Neural progenitor cell (in vitro differentiated cells): ENCODE measurements around the gene ZMIZ1. TPM values are rescaled to one million over a fixed set of nuclear protein-coding genes. Genes with fewer than 3 reads are reported as not detected.

ENCODE experiments used
- DNase-seq: peaks from one replicate; pipeline ENCODE4 v3.0.0-alpha.2; 2016; ENCODE audit warnings: low spot score
- H2AFZ ChIP-seq: fragments of 200-600 bp; sonication (generic); replicated peaks from 2 replicates; pipeline ENCODE4 v1.6.1; 2016; ENCODE audit warnings: antibody characterized with exemption
- H3F3A ChIP-seq: fragments of 200-600 bp; sonication (generic); 2 replicates; pipeline ENCODE4 v1.6.1; 2016; ENCODE audit warnings: antibody characterized with exemption, low read depth
- H3K27ac ChIP-seq: fragments of 200-600 bp; sonication (generic); 2 replicates; pipeline ENCODE4 v1.5.1; 2016; ENCODE audit warnings: mild to moderate bottlenecking
- H3K27me3 ChIP-seq: fragments of 200-600 bp; sonication (generic); 2 replicates; pipeline ENCODE4 v1.6.1; 2016; ENCODE audit warnings: mild to moderate bottlenecking, moderate library complexity
- H3K36me3 ChIP-seq: fragments of 200-600 bp; sonication (generic); 2 replicates; pipeline ENCODE4 v1.5.1; 2016
- H3K4me1 ChIP-seq: fragments of 200-600 bp; sonication (generic); 2 replicates; pipeline ENCODE4 v1.6.1; 2016; ENCODE audit warnings: mixed run types
- H3K4me2 ChIP-seq: fragments of 200-600 bp; sonication (generic); 2 replicates; pipeline ENCODE4 v1.6.1; 2016
- H3K4me3 ChIP-seq: fragments of 200-600 bp; sonication (generic); 2 replicates; pipeline ENCODE4 v1.5.1; 2016
- H3K79me2 ChIP-seq: fragments of 200-600 bp; sonication (generic); 2 replicates; pipeline ENCODE4 v1.6.1; 2016; ENCODE audit warnings: low read depth
- H3K9ac ChIP-seq: fragments of 200-600 bp; sonication (generic); 2 replicates; pipeline ENCODE4 v1.6.1; 2016
- H3K9me3 ChIP-seq: fragments of 200-600 bp; sonication (generic); 2 replicates; pipeline ENCODE4 v1.5.1; 2016; ENCODE audit warnings: low read depth
- H4K20me1 ChIP-seq: fragments of 200-600 bp; sonication (generic); 2 replicates; pipeline ENCODE4 v1.6.1; 2016; ENCODE audit warnings: low read depth
- H3K27ac Mint-ChIP-seq: 3 replicates; pipeline ENCODE4 v1.8.0; 2021; ENCODE audit warnings: mixed read lengths
- H3K27me3 Mint-ChIP-seq: 2 replicates; pipeline ENCODE4 v1.8.0; 2022; ENCODE audit warnings: low read depth, mild to moderate bottlenecking, inconsistent platforms, moderate library complexity, mixed read lengths; ENCODE audit not compliant: insufficient read depth
- H3K36me3 Mint-ChIP-seq: 3 replicates; pipeline ENCODE4 v1.8.0; 2021; ENCODE audit warnings: mixed read lengths
- H3K4me1 Mint-ChIP-seq: 3 replicates; pipeline ENCODE4 v1.8.0; 2021; ENCODE audit warnings: mixed read lengths
- H3K4me3 Mint-ChIP-seq: 3 replicates; pipeline ENCODE4 v1.8.0; 2021; ENCODE audit warnings: mild to moderate bottlenecking, moderate library complexity, mixed read lengths
- H3K9me3 Mint-ChIP-seq: 3 replicates; pipeline ENCODE4 v1.8.0; 2020; ENCODE audit warnings: mixed read lengths
- CTCF ChIP-seq: fragments of 200-600 bp; sonication (generic); IDR thresholded peaks from 2 replicates; pipeline ENCODE4 v1.5.1; 2017; ENCODE audit warnings: antibody characterized with exemption, mild to moderate bottlenecking
- EZH2 ChIP-seq: fragments of 200-600 bp; sonication (generic); IDR thresholded peaks from 2 replicates; pipeline ENCODE4 v1.6.1; 2017; ENCODE audit warnings: antibody characterized with exemption, mild to moderate bottlenecking, moderate library complexity
- EZH2phosphoT487 ChIP-seq: fragments of 200-600 bp; sonication (generic); IDR thresholded peaks from 2 replicates; pipeline ENCODE4 v1.6.1; 2017; ENCODE audit warnings: antibody characterized with exemption
- total RNA-seq: library from RNA; depleted of rRNA; stranded (reverse); fragments of >200 nt; gene quantifications from 2 replicates; pipeline ENCODE4 v1.2.3, GENCODE V29; 2015; ENCODE audit warnings: low replicate concordance

The ZMIZ1 gene
- total RNA-seq, 1 donor from 2014 or later = 5.8 TPM

DNA sequence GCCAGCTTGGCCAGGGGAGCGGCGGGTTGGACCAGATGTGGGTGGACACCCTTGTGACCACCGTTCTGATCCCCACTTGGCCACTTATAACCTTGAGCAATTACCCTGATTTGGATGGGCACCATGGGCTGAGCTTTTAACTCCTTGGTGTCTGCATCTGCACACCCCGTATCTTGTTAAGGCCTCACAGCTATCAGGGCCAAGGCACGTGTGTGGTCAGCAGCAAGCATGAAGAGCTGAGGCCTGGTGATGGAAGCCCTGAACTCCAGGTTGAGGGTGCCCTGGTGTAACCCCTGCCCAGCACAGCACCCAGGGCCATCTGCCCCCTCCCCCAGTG, 89.2 kb downstream of the ZMIZ1 start:
- Mint-ChIP-seq H3K36me3 (no peaks in the 10 kb centered on the region), H3K4me1 (peaks cover 57% of the 10 kb centered on the region), H3K27ac (peak overlapping the region; percentile 99), H3K4me3 (no peak overlapping the region), H3K9me3 (no peaks in the 10 kb centered on the region), H3K27me3 (peaks cover 8% of the 10 kb centered on the region)
- Histone ChIP-seq H2AFZ (no peak overlapping the region), H3K4me1 (peaks cover 51% of the 10 kb centered on the region), H3K79me2 (peaks cover 11% of the 10 kb centered on the region), H3K27ac (peak overlapping the region; percentile 36), H3K9me3 (no peaks in the 10 kb centered on the region), H3K27me3 (no peaks in the 10 kb centered on the region), H3K4me2 (peak overlapping the region; percentile 50), H3K4me3 (no peak overlapping the region), H4K20me1 (peaks cover 62% of the 10 kb centered on the region), H3F3A (peaks cover 9% of the 10 kb centered on the region), H3K36me3 (no peaks in the 10 kb centered on the region), H3K9ac (no peak overlapping the region)
- no peak for DNase-seq
- TF ChIP-seq EZH2phosphoT487 (no peak), CTCF (no peak), EZH2 (no peak)

DNA sequence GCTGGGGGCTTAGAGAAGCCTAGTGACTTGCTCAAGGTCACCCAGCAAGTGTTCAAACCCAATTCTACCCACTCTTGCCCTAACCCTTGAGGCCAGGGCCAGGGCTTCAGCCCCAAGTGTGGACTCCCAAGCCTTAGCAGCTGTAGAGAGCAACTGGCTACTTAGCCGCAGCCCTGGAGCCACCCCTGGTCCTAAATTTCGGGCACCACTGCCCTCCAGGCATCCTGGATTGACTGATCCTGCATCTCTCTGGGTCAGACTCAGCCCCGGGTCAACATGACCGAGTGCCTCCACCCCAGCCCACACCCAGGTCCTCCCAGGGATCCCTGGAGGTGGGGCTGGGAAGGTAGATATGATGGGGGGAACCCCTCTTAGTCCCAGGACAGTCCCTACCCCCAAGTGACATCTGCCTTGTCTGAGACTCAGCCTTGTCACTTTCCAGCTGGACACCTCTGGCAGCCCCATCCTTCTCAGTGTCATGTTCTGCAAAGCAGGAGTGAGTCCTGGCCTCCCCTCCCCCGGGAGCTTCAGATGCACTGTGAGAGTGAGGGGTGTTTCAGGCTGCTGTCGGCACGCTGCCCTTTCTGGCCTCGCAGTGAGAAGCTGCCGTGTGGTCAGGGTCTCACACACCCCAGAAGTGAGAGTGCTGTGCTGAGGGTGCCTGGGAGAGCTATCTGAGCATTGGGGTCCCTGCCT, 89.8 kb downstream of the ZMIZ1 start:
- H3K4me1 Mint-ChIP-seq = peaks cover 60% of the 10 kb centered on the region
- no peaks in the 10 kb centered on the region for H3K36me3 ChIP-seq
- H3K4me2 ChIP-seq = peak overlapping the region; percentile 50
- H3K9ac ChIP-seq = no peak overlapping the region
- H3K27me3 ChIP-seq = no peaks in the 10 kb centered on the region
- DNase-seq = no peak
- no peaks in the 10 kb centered on the region for H3K36me3 Mint-ChIP-seq
- H3K27me3 Mint-ChIP-seq = peaks cover 8% of the 10 kb centered on the region
- peaks cover 51% of the 10 kb centered on the region for H3K4me1 ChIP-seq
- TF ChIP-seq CTCF = no peak
- TF ChIP-seq EZH2phosphoT487 = no peak
- TF ChIP-seq EZH2 = no peak
- no peak overlapping the region for H3K4me3 ChIP-seq
- H3K27ac ChIP-seq = peak overlapping the region; percentile 36
- H3K9me3 Mint-ChIP-seq = no peaks in the 10 kb centered on the region
- H3F3A ChIP-seq = peaks cover 9% of the 10 kb centered on the region
- H2AFZ ChIP-seq = no peak overlapping the region
- no peaks in the 10 kb centered on the region for H3K9me3 ChIP-seq
- peaks cover 62% of the 10 kb centered on the region for H4K20me1 ChIP-seq
- peak overlapping the region; percentile 97 for H3K27ac Mint-ChIP-seq
- no peak overlapping the region for H3K4me3 Mint-ChIP-seq
- peaks cover 11% of the 10 kb centered on the region for H3K79me2 ChIP-seq

GRCh38 chr10:79159141-79159651, 90.4 kb downstream of the ZMIZ1 start:
- H4K20me1 ChIP-seq = peaks cover 65% of the 10 kb centered on the region
- Mint-ChIP-seq H3K27me3 (peaks cover 8% of the 10 kb centered on the region), H3K4me3 (no peak overlapping the region), H3K27ac (peak overlapping the region; percentile 82), H3K4me1 (peaks cover 62% of the 10 kb centered on the region), H3K36me3 (no peaks in the 10 kb centered on the region), H3K9me3 (no peaks in the 10 kb centered on the region)
- peaks cover 51% of the 10 kb centered on the region for H3K4me1 ChIP-seq
- no peaks in the 10 kb centered on the region for H3K9me3 ChIP-seq
- H2AFZ ChIP-seq = no peak overlapping the region
- no peak overlapping the region for H3K9ac ChIP-seq
- H3K27me3 ChIP-seq = no peaks in the 10 kb centered on the region
- H3K27ac ChIP-seq = no peak overlapping the region
- H3K4me2 ChIP-seq = peak overlapping the region; percentile 50
- no peak for TF ChIP-seq CTCF
- TF ChIP-seq EZH2phosphoT487 = no peak
- TF ChIP-seq EZH2 = no peak
- H3K4me3 ChIP-seq = no peak overlapping the region
- peaks cover 9% of the 10 kb centered on the region for H3F3A ChIP-seq
- no peak for DNase-seq
- H3K36me3 ChIP-seq = no peaks in the 10 kb centered on the region
- peaks cover 11% of the 10 kb centered on the region for H3K79me2 ChIP-seq
